GM12878 (cell line): ENCODE data around the gene MAP3K1. TPM values are rescaled to one million over a fixed set of nuclear protein-coding genes. Genes with fewer than 3 reads are reported as not detected.

Experiments used
- ATAC-seq: fragments of 200-7000 bp; cut with Tn5 transposase; 3 replicates; pipeline ENCODE4 v1.9.1; 2020; ENCODE audit warnings: mild to moderate bottlenecking, moderate library complexity
- BruUV-seq: library from RNA; stranded (reverse); fragments of 400-500 nt; replicated peaks from 2 replicates; lab custom pipeline; 2021; lab: Mats Ljungman, UMichigan
- CTCF ChIA-PET: fragments of 300-600 bp; sonication (Branson Sonifier 250); formaldehyde crosslinking; extraction: SDS; loops from one replicate; lab custom pipeline; 2021; ENCODE audit warnings: inconsistent platforms; lab: Yijun Ruan, JAX
- POLR2A ChIA-PET: fragments of 350-600 bp; formaldehyde crosslinking; extraction: SDS; loops from one replicate; lab custom pipeline; 2021; ENCODE audit warnings: inconsistent platforms; lab: Charles Lee
- RAD21 ChIA-PET: fragments of 300-600 bp; sonication (Branson Sonifier 250); formaldehyde crosslinking; loops from one replicate; lab custom pipeline; 2023; ENCODE audit warnings: antibody characterized with exemption; ENCODE audit not compliant: unreplicated experiment; lab: Charles Lee
- SMC1A ChIA-PET: fragments of 300-600 bp; sonication (Branson Sonifier 250); formaldehyde crosslinking; loops from one replicate; lab custom pipeline; 2023; ENCODE audit not compliant: unreplicated experiment, uncharacterized antibody; lab: Charles Lee
- DNase-seq: peaks from one replicate; pipeline ENCODE4 v3.0.0-alpha.2; 2011; ENCODE audit warnings: low read depth, low spot score
- FAIRE-seq: peaks from 3 replicates; lab custom pipeline; 2011; peaks lifted over from hg19 to GRCh38; lab: Jason Lieb, UNC
- H2AFZ ChIP-seq: 2 replicates; pipeline ENCODE4 v1.6.0; 2011; ENCODE audit warnings: low read depth, low read length, control low read depth; ENCODE audit not compliant: control insufficient read depth
- H3K27ac ChIP-seq: 2 replicates; pipeline ENCODE4 v1.5.1; 2011; ENCODE audit warnings: control low read depth; ENCODE audit not compliant: control insufficient read depth, insufficient read depth
- H3K27me3 ChIP-seq, 2 experiments: replicated peaks in 1 of 2; 2 replicates each; pipeline versions ENCODE4 v1.6.0 to v1.6.1; 2011; ENCODE audit warnings: low read length in 1 of 2; ENCODE audit not compliant: control insufficient read depth in 2 of 2, insufficient read depth in 2 of 2
- H3K36me3 ChIP-seq, 2 experiments: 2 replicates each; pipeline ENCODE4 v1.5.1; 2011; ENCODE audit warnings: low read length in 1 of 2; ENCODE audit not compliant: control insufficient read depth in 2 of 2, insufficient read depth in 2 of 2
- H3K4me1 ChIP-seq: 2 replicates; pipeline ENCODE4 v1.6.1; 2011; ENCODE audit warnings: mild to moderate bottlenecking, low read length, moderate library complexity, mixed read lengths; ENCODE audit not compliant: control insufficient read depth, insufficient read depth
- H3K4me2 ChIP-seq: 2 replicates; pipeline ENCODE4 v1.6.0; 2011; ENCODE audit warnings: control low read depth; ENCODE audit not compliant: control insufficient read depth, insufficient read depth
- H3K4me3 ChIP-seq: fragments of 200-600 bp; sonication (generic); 2 replicates; pipeline ENCODE4 v1.5.1; 2016
- H3K79me2 ChIP-seq: 2 replicates; pipeline ENCODE4 v1.6.0; 2011; ENCODE audit warnings: low read length; ENCODE audit not compliant: control insufficient read depth, insufficient read depth
- H3K9ac ChIP-seq: 2 replicates; pipeline ENCODE4 v1.8.0; 2011; ENCODE audit warnings: low read length, control low read depth, mixed read lengths; ENCODE audit not compliant: control insufficient read depth, insufficient read depth
- H3K9me3 ChIP-seq: replicated peaks from 3 replicates; pipeline ENCODE4 v1.5.1; 2011; ENCODE audit warnings: mild to moderate bottlenecking, low read length; ENCODE audit not compliant: control insufficient read depth, insufficient read depth
- H4K20me1 ChIP-seq: 2 replicates; pipeline ENCODE4 v1.6.0; 2011; ENCODE audit not compliant: control insufficient read depth, insufficient read depth
- ATF7 ChIP-seq: fragments of 450-650 bp; IDR thresholded peaks from 2 replicates; pipeline ENCODE4 v1.6.1; 2016; ENCODE audit warnings: low read depth, mild to moderate bottlenecking
- BACH1 ChIP-seq: fragments of 450-650 bp; IDR thresholded peaks from 2 replicates; pipeline ENCODE4 v1.6.1; 2017; ENCODE audit warnings: mild to moderate bottlenecking, borderline replicate concordance
- BCL11A ChIP-seq: IDR thresholded peaks from 2 replicates; pipeline ENCODE4 v1.6.1; 2011; ENCODE audit warnings: low read depth, low read length
- CBX5 ChIP-seq: sonication (generic); IDR thresholded peaks from 2 replicates; pipeline ENCODE4 v1.6.1; 2016; ENCODE audit warnings: low read depth, moderate library complexity, mild to moderate bottlenecking, inconsistent platforms
- EGR1 ChIP-seq, 2 experiments: IDR thresholded peaks; 1 replicate in 1 of 2; 2 replicates in 1 of 2; pipeline ENCODE4 v1.6.1; 2011 to 2012; ENCODE audit warnings: low read depth in 2 of 2, low read length in 2 of 2, borderline replicate concordance in 1 of 2, mild to moderate bottlenecking in 1 of 2, moderate library complexity in 1 of 2
- EP300 ChIP-seq, 2 experiments: fragments of 150-350 bp in 1 of 2; IDR thresholded peaks; 2 replicates each; pipeline ENCODE4 v1.6.1; 2011 to 2012; ENCODE audit warnings: low read depth in 2 of 2, low read length in 2 of 2, borderline replicate concordance in 1 of 2, improper control_type of control experiment in 1 of 2, inconsistent platforms in 1 of 2; ENCODE audit not compliant: control insufficient read depth in 1 of 2
- FOXK2 ChIP-seq: fragments of 450-650 bp; IDR thresholded peaks from 2 replicates; pipeline ENCODE4 v1.6.1; 2017; ENCODE audit warnings: mild to moderate bottlenecking, moderate library complexity
- GATAD2B ChIP-seq: fragments of 450-650 bp; conservative IDR thresholded peaks from 2 replicates; pipeline ENCODE4 v1.6.1; 2017; ENCODE audit warnings: low read depth, mild to moderate bottlenecking, moderate library complexity
- HDAC6 ChIP-seq: fragments of 200-600 bp; sonication (generic); IDR thresholded peaks from one replicate; pipeline ENCODE4 v1.8.0; 2017; ENCODE audit warnings: antibody characterized with exemption; ENCODE audit not compliant: unreplicated experiment
- MAX ChIP-seq: IDR thresholded peaks from 2 replicates; pipeline ENCODE4 v1.6.1; 2012; ENCODE audit warnings: low read depth, low read length, improper control_type of control experiment
- MYC ChIP-seq: IDR thresholded peaks from 2 replicates; pipeline ENCODE4 v1.6.1; 2011; ENCODE audit warnings: mild to moderate bottlenecking, low read length, moderate library complexity, inconsistent platforms; ENCODE audit not compliant: insufficient read depth, insufficient replicate concordance, insufficient read length, severe bottlenecking
- NKRF ChIP-seq: fragments of 450-650 bp; conservative IDR thresholded peaks from 2 replicates; pipeline ENCODE4 v1.6.1; 2017; ENCODE audit warnings: mild to moderate bottlenecking, moderate library complexity
- NR2F1 ChIP-seq: fragments of 450-650 bp; conservative IDR thresholded peaks from 2 replicates; pipeline ENCODE4 v1.6.1; 2017; ENCODE audit warnings: mild to moderate bottlenecking
- RAD51 ChIP-seq: fragments of 450-650 bp; IDR thresholded peaks from 2 replicates; pipeline ENCODE4 v1.6.1; 2016; ENCODE audit warnings: moderate library complexity, mild to moderate bottlenecking, inconsistent platforms
- SIN3A ChIP-seq: IDR thresholded peaks from 2 replicates; pipeline ENCODE4 v1.6.1; 2012; ENCODE audit warnings: low read depth, low read length, improper control_type of control experiment
- SMC3 ChIP-seq: IDR thresholded peaks from 2 replicates; pipeline ENCODE4 v1.6.1; 2011; ENCODE audit warnings: low read length, improper control_type of control experiment, borderline replicate concordance
- SP1 ChIP-seq: IDR thresholded peaks from one replicate; pipeline ENCODE4 v1.6.1; 2011; ENCODE audit warnings: low read depth, low read length
- SREBF2 ChIP-seq: IDR thresholded peaks from 2 replicates; pipeline ENCODE4 v1.6.1; 2012; ENCODE audit warnings: mild to moderate bottlenecking, low read length
- STAT1 ChIP-seq: fragments of 450-650 bp; conservative IDR thresholded peaks from 2 replicates; pipeline ENCODE4 v1.6.1; 2014; ENCODE audit warnings: antibody characterized with exemption, mild to moderate bottlenecking
- SUPT20H ChIP-seq: IDR thresholded peaks from 2 replicates; pipeline ENCODE4 v1.6.1; 2011; ENCODE audit warnings: low read depth, mild to moderate bottlenecking, low read length, moderate library complexity, borderline replicate concordance; ENCODE audit not compliant: control insufficient read depth
- TCF7 ChIP-seq: IDR thresholded peaks from 2 replicates; pipeline ENCODE4 v1.6.1; 2014; ENCODE audit warnings: antibody characterized with exemption, borderline replicate concordance
- ZNF24 ChIP-seq: fragments of 450-650 bp; IDR thresholded peaks from 2 replicates; pipeline ENCODE4 v1.6.1; 2017; ENCODE audit warnings: antibody characterized with exemption, mild to moderate bottlenecking
- ZZZ3 ChIP-seq: IDR thresholded peaks from 2 replicates; pipeline ENCODE4 v1.6.1; 2011; ENCODE audit warnings: low read depth; ENCODE audit not compliant: control insufficient read depth, insufficient read length
- WGBS: methylation state at CpG from one replicate; pipeline ENCODE4 v1.1.6; 2016; ENCODE audit warnings: low lambda C conversion rate; ENCODE audit not compliant: insufficient replicate concordance, insufficient coverage; ENCODE audit errors: missing lambda C conversion rate; 5-methylcytosine and 5-hydroxymethylcytosine counted together
- in situ Hi-C: fragments of 300-500 bp; cut with MboI; formaldehyde crosslinking; loops from 9 replicates; pipeline ENCODE4 v1.14.3; 2018; ENCODE audit warnings: mixed read lengths
- intact Hi-C: fragments of 100-400 bp; cut with micrococcal nuclease; formaldehyde crosslinking; loops from one replicate; pipeline ENCODE4 v1.14.2; 2022; ENCODE audit not compliant: unreplicated experiment
- polyA plus RNA-seq, 11 experiments: library from polyadenylated mRNA; depleted of rRNA in 4 of 11; unstranded in 6 of 11; stranded (reverse) in 5 of 11; fragments of >200 nt; fragmentation: Nextera tagmentation in 4 of 11; fragmentation: Illumina TruSeq in 1 of 11; extraction: Ambion mirVana in 4 of 11; extraction: Trizol in 1 of 11; gene quantifications; 1 replicate in 1 of 11; 2 replicates in 10 of 11; pipeline versions ENCODE4 v1.2.1 to v1.2.3, GENCODE V29; 2011 to 2016; ENCODE audit warnings: inconsistent platforms in 2 of 11, missing spikeins in 2 of 11, low read depth in 1 of 11
- total RNA-seq, 4 experiments: library from RNA; depleted of rRNA in 3 of 4; stranded (reverse); fragments of >200 nt in 3 of 4; fragmentation: Illumina TruSeq in 1 of 4; extraction: Trizol in 1 of 4; gene quantifications; 2 replicates each; pipeline versions ENCODE4 v1.2.1 to v1.2.3, GENCODE V29; 2013 to 2021

The MAP3K1 gene
- total and polyA plus RNA-seq, 10 of the 15 experiments (the other 5 are each of a cell fraction or from before 2014, with no cell fraction given) = 7.5 to 24.6 (median 12.6) TPM

- peak; percentile 15 for ATAC-seq
- POLR2A ChIA-PET = interaction anchor here (1.6 kb wide), 1 partner anchor 17 kb away, joined by 5 read pairs; no protein-coding TSS in a partner anchor
- H3K27ac ChIP-seq = peak overlapping the region; percentile 78
- peaks cover 46% of the 10 kb centered on the region for H3K79me2 ChIP-seq
- WGBS = 1% methylated on average over 43 of the region's 116 CpGs
- intact Hi-C loops = loop anchor here (1.0 to 5.0 kb wide), 7 partner anchors 123 to 544 kb away; no protein-coding TSS in a partner anchor
- no peaks in the 10 kb centered on the region for H3K36me3 ChIP-seq
- SMC1A ChIA-PET = interaction anchor here (3.4 kb wide), 1 partner anchor 146 kb away, joined by 16 read pairs; no protein-coding TSS in a partner anchor
- in situ Hi-C loops = no loop called here
- peak overlapping the region; percentile 77 for H3K9ac ChIP-seq
- DNase-seq = no peak
- no TSS peak for BruUV-seq
- CTCF ChIA-PET = no interaction called here
- peak overlapping the region; percentile 97 for H3K4me3 ChIP-seq
- H2AFZ ChIP-seq = peak overlapping the region; percentile 89
- no peaks in the 10 kb centered on the region for H3K9me3 ChIP-seq
- H3K27me3 ChIP-seq = no peaks in the 10 kb centered on the region
- FAIRE-seq = no peak
- RAD21 ChIA-PET = interaction anchor here (1.0 to 1.9 kb wide), 3 partner anchors 22 to 498 kb away, joined by 4 to 5 read pairs (median 4); no protein-coding TSS in a partner anchor
- peak overlapping the region; percentile 89 for H3K4me2 ChIP-seq
- H4K20me1 ChIP-seq = no peaks in the 10 kb centered on the region
- peaks cover 23% of the 10 kb centered on the region for H3K4me1 ChIP-seq
- TF ChIP-seq HDAC6 (no peak), ZZZ3 (no peak), SIN3A (no peak), NR2F1 (peak; percentile 32; the same call in 1 of the 2 replicates), BACH1 (no peak), SUPT20H (no peak), GATAD2B (peak; percentile 56; the same call in 1 of the 2 replicates), EGR1 (IDR thresholded peaks at IDR 0.05; ENCODE audit: borderline replicate concordance in 1 of 2, low read depth in 2 of 2, low read length in 2 of 2) (no peak), MYC (no peak), SREBF2 (no peak), TCF7 (no peak), CBX5 (no peak), NKRF (peak; percentile 18), ATF7 (no peak), MAX (no peak), RAD51 (no peak), SMC3 (no peak), FOXK2 (no peak), ZNF24 (no peak), STAT1 (no peak), BCL11A (no peak), SP1 (no peak), EP300 (IDR thresholded peaks at IDR 0.05; ENCODE audit: borderline replicate concordance in 1 of 2, control insufficient read depth in 1 of 2, low read depth in 2 of 2, low read length in 2 of 2) (no peak)
Observed at GRCh38 chr5:56815658-56816545, 553 bp downstream of the MAP3K1 start.
